WI38 (cell line): Measurements from ENCODE around the gene PDIA3.
A peak's percentile ranks its signal among the peaks of the same experiment; 100 is the strongest.

ENCODE experiments used
- H3K4me3 ChIP-seq: 2 replicates; pipeline ENCODE4 v1.5.1; 2011; ENCODE audit warnings: low read depth, mild to moderate bottlenecking, control low read depth, low read length
- TF ChIP-seq, protein P1 (sequence below): IDR thresholded peaks from 2 replicates; pipeline ENCODE4 v1.5.1; 2012; ENCODE audit warnings: low read depth, mild to moderate bottlenecking, control low read depth, low read length

PDIA3 gene

DNA sequence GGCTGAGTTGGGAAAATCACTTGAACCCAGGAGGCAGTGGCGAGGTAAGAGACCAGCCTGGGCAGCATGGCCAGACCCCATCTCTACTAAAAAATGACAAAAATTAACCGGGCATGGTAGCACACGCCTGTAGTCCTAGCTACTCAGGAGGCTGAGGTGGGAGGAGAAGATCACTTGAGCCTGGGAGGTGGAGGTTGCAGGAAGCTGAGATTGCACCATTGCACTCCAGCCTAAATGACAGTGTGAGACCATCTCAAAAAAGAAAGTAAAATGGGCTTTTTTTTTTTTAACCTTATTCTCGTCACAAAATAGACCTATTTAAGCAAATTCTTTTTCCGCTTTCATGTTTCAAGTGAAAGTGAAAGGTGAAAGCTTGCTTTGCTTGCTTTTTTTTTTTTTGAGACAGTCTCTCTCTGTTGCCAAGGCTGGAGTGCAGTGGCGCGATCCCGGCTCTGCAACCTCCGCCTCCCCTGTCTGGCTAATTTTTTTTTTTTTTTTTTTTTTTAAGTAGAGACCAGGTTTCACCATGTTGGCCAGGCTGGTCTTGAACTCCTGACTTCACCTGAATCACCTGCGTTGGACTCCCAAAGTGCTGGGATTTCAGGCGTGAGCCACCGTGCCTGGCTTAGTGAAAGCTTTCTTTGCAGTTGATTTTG is 3.6 kb downstream of the PDIA3 start:
- TF ChIP-seq, protein P1, sequence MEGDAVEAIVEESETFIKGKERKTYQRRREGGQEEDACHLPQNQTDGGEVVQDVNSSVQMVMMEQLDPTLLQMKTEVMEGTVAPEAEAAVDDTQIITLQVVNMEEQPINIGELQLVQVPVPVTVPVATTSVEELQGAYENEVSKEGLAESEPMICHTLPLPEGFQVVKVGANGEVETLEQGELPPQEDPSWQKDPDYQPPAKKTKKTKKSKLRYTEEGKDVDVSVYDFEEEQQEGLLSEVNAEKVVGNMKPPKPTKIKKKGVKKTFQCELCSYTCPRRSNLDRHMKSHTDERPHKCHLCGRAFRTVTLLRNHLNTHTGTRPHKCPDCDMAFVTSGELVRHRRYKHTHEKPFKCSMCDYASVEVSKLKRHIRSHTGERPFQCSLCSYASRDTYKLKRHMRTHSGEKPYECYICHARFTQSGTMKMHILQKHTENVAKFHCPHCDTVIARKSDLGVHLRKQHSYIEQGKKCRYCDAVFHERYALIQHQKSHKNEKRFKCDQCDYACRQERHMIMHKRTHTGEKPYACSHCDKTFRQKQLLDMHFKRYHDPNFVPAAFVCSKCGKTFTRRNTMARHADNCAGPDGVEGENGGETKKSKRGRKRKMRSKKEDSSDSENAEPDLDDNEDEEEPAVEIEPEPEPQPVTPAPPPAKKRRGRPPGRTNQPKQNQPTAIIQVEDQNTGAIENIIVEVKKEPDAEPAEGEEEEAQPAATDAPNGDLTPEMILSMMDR, result no peak
- H3K4me3 ChIP-seq, result no peak overlapping the region

DNA sequence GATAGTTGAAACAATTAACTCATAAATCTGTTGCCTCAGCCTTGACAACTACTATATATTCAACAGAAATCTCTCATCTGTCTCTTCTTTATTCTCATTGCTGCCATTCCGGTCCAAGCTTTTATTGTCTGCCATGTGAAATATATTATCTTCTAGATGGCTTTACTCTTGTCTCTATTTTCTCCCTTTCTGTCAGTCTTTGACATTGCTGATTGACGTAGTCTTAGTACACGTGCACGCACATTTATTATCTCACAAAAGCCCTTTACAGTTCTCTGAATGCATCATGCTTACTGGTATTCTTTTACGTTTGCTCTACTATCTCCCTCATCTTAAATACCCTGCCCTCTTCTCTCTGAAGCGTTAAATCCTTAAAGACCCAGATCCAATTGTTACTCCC is 5.6 kb downstream of the PDIA3 start:
- no peak overlapping the region for H3K4me3 ChIP-seq
- TF ChIP-seq, protein P1, result no peak

DNA sequence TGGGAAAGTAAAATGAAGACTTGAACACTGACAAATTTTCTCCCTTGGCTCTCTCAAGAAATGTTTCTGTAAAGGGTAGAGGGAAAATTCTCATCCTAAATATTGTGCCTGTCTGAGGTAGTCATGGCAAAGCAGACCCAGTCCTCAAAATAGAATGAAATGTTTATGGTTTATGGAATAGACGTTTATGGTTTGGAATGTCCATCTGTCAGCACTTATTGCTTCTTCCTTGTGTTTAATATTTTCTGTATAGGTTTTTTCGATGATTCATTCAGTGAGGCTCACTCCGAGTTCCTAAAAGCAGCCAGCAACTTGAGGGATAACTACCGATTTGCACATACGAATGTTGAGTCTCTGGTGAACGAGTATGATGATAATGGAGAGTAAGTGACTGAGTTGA is 16.6 kb downstream of the PDIA3 start:
- TF ChIP-seq, protein P1, result no peak
- H3K4me3 ChIP-seq, result no peak overlapping the region

- H3K4me3 ChIP-seq, result no peak overlapping the region
- TF ChIP-seq, protein P1, result no peak
Observed at GRCh38 chr15:43763819-43764446, 17.7 kb downstream of the PDIA3 start.

GRCh38 chr15:43769584-43770228 is 23.5 kb downstream of the PDIA3 start:
- TF ChIP-seq, protein P1, result peak; percentile 88
- H3K4me3 ChIP-seq, result no peak overlapping the region

- no peak overlapping the region for H3K4me3 ChIP-seq
- TF ChIP-seq, protein P1, result no peak
Observed at GRCh38 chr15:43771816-43772215, 25.6 kb downstream of the PDIA3 start.

- H3K4me3 ChIP-seq, result no peak overlapping the region
Observed at GRCh38 chr15:43772624-43773023, 26.4 kb downstream of the PDIA3 start.

More at GRCh38 chr15:43772624-43773023, 26.4 kb downstream of the PDIA3 start:
- TF ChIP-seq, protein P1, result no peak
